Activated T-helper 9 cell treated with anti-CD3 and anti-CD28 coated beads, Interleukin-2, amount 50 U/mL, for 16 hours (primary cell): ENCODE data around the gene DHRS7.

Source experiments
- DNase-seq: peaks from one replicate; pipeline ENCODE4 v3.0.0-alpha.2; 2020; ENCODE audit warnings: low read depth

The DHRS7 gene

DNA sequence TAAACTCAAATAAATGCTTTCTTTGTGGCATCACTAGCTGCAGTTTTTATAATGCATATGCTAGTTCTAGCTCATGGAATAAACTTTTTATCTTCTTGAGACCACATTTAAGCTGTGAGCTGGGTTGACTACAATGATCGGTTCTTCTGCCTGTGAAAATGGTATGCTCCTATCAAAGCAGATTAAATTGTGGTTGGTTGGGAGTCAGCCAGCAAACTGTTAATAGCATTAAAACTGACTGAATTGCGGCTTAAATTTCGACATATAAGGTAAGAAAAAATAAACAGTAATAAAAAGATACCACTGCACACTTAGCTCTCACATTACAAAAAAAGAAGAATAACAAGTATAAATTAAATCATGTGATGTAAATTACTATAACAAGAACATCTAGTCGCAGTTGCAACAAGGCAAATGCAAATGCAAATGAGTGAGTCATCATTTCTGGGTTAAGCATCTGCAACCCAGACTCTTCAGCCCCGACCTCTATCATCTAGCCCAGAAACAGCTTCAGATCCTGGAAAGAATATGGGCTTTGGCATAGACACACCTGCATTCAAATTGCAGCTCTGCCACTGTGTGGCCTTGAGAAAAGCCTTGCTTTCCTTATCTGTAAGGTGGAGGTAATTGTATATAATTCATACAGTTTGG, 19.8 kb upstream of the DHRS7 start:
- no peak for DNase-seq

GRCh38 chr14:60184146-60184904, 19.1 kb upstream of the DHRS7 start:
- no peak for DNase-seq

- no peak for DNase-seq
Measured at GRCh38 chr14:60183741-60184140, 18.5 kb upstream of the DHRS7 start.

DNA sequence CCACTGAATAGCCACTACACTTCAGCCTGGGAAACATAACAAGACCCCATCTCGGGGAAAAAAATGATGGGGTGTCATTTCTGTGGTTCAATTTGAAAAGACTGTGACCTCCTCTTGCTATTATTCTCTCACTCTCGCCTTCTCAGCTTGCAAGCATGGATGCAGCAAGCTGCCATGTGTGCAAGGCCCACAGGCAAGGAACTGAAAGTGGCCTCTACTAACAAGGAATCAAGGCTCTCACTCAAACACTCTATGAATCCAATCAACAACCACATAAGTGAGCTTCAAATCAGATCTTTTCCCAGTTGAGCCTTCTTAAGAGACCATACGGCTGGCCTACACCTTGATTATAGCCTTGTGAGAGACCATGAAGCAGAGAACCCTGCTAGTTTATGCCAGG, 17.9 kb upstream of the DHRS7 start:
- DNase-seq: no peak

GRCh38 chr14:60179431-60179869, 14.3 kb upstream of the DHRS7 start:
- DNase-seq: no peak

- DNase-seq: no peak
Measured at GRCh38 chr14:60178820-60179219, 13.6 kb upstream of the DHRS7 start.

GRCh38 chr14:60178164-60178563, 13.0 kb upstream of the DHRS7 start:
- DNase-seq: no peak

DNA sequence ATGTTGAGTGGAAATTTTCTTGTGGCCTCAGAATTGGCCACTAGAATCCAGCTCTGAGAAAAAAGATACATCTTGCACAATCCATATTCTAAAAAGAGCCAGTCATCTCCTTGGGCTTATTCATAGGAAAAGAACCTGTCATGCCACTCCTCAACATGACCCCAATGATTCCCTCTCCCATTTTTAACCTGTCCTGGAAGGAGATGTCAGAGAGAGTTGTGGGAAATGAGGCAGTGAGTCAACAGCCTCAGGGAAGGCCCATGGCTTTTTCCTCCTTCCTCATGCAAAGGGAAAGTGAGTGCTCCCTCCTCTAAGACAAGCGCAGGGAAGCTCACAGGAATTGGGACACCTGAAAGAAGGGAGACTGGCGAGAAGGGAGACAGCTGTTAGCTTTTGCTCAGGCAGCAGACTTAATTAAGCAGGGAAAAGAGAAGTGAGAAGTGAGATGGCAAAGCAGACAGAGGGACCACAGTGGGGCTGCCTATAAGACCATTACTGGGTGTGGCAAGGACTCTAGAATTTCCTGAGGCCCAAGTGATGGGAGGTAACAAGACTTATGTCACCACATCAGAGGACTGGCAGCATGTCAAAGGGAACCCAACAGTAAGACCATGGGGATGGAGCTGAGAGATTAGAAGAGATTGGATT, 10.2 kb upstream of the DHRS7 start:
- no peak for DNase-seq

- no peak for DNase-seq
Measured at GRCh38 chr14:60174352-60175254, 9.4 kb upstream of the DHRS7 start.

- DNase-seq: no peak
Measured at GRCh38 chr14:60171690-60172089, 6.5 kb upstream of the DHRS7 start.

GRCh38 chr14:60170948-60171347, 5.8 kb upstream of the DHRS7 start:
- DNase-seq: no peak

DNA sequence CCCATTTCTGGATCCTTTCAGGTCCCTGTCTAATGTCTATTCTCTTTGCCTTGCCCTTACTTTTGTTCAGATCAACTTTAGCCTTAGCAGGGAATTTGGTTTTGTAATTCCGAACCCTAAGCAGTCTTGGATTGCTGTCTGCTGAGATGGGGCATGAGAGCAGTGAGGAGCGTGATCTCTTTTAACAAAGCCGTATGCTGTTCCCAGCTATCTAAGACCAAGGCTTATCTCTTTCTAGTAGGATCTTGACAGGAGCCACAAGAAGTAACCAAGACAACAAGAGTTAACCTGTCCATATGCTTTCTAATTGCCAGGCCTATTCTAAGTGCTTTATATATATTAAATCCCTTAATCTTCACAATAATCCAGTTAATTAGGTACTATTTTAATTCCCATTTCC, 4.5 kb upstream of the DHRS7 start:
- no peak for DNase-seq

DNA sequence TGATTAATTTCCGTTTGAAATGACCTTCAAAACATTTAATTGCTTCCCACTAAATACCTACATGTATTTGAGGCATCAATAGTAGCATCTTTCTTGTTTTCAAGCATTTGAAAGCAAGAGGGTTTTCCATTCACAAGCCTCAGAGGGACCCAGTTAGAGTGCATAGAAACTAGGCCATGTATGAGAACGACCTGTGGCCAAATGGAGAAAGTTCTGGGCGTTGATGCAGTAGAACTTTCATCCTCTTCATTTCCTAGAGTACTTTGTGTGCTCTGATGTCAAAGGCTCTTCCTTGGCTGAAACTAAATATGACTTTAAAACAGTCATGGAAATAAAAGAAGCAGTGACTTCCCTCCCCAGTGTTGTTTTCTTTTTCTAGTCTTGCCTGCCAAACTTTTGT, 944 bp upstream of the DHRS7 start:
- no peak for DNase-seq

DNA sequence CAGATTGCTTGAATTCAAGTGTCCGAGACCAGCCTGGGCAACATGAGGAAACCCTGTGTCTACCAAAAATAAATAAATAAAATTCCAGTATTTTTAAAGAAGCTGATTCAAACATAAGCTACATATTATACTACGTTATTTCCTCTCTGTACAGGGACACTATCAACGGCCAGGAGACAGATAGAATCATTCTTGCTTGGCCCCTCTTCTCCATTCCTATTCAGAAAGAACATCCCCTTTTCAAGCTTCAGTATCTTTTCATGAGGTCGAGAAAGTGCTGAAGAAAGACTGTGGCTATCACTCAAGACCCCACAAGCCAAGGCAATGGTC, 314 bp upstream of the DHRS7 start:
- no peak for DNase-seq

DNA sequence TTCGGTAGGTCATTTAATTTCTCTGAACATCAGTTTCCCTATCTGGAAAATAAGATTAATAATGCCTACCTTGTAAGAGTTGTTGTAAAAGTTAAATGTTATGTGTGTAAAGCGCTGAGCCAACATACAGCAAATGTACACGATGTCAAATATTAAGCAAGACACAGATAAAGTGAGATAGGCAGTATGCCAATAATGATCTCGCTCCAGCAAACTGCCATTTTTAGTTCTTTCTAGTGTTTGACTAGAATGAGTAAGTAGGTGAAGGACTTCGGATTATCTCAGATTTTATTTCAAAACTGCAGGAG, 840 bp downstream of the DHRS7 start:
- no peak for DNase-seq

- no peak for DNase-seq
Measured at GRCh38 chr14:60163693-60164092, 1.5 kb downstream of the DHRS7 start.

DNA sequence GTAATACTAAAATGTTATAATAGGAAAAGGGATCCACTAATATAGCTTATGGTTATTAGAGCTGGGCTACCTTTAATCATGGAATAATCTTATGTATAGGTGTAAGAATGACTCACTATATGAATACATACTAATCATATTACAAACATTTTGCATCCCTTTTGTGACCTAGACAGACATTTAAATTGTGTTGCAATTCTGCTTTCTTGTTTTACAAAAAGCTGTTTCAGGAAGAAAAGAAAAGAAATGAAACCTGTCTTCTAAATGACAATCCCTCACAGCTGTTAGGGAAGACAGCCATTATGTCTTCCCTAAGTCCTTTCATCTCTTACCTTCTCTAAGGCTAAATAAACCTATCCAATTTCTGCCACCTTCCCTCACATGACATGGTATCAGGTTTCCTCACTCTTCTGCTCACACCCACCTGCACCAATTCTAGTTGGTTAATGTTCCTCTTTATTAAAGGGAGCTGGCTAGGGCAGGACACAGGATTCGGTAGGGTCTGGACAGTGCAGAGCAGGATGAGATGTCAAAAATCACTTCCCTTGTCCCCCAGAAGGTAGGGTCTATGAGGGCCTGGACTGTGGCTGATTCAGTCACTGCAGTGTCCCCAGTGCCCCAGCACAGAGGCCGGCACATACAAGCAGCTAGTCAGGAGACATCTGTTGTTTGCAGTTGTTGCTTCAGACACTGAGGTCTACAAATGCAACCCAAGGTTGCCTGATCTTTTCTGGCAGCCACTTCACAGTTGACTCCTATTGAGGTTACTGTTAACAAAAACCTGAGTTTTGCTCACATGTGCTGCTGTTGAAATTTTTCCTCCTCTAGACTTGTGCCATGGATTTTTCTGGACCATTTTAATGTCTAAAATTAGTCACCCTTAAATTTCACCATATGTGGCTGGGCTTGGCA, 3.7 kb downstream of the DHRS7 start:
- no peak for DNase-seq

DNA sequence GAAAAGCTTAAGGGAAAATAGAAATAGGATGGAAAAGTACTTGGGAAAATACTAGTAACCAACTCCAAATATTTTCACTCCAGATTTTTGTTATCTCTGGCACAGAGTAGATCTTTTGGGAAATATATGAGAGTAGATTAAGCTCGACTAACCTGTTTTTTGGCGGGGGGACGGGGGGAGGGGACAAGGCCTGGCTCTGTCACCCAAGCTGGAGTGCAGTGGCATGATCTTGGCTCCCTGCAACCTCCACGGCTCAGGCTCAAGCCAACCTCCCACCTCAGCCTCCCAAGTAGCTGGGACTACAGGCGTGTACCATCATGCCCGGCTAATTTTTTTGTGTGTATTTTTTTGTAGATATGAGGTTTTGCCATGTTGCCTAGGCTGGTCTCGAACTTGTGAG, 4.8 kb downstream of the DHRS7 start:
- DNase-seq: no peak

- DNase-seq: no peak
Measured at GRCh38 chr14:60154671-60155070, 10.5 kb downstream of the DHRS7 start.

GRCh38 chr14:60153991-60154390, 11.2 kb downstream of the DHRS7 start:
- no peak for DNase-seq

DNA sequence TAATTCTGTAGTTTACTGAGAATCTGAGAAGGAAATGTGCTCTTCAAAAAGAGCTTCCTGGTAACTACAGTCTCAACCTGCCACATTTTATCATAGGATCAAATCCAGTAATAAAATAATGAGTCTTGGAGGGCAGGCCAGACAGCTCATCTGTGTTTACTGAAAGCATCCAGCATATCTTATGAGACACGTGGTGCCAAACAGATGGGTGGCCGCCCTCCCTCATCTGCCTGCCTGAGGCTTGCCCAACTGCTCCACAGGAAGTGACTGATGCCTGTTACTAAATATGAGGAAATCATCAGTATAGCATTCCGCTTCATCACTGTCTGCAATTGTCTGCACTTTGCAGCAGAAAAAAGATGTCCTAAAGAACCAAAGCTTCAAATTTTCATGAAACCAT, 13.5 kb downstream of the DHRS7 start:
- DNase-seq: peak; percentile 45

GRCh38 chr14:60134702-60135101, 30.5 kb downstream of the DHRS7 start:
- no peak for DNase-seq
